Adrenal gland (tissue), 12 donors: ENCODE data around the gene TTLL12. TPM values are rescaled to one million over a fixed set of nuclear protein-coding genes. Genes with fewer than 3 reads are reported as not detected.

Source experiments
- DNase-seq, 7 donors: peaks; one replicate each; pipeline ENCODE4 v3.0.0-alpha.2; 2019 to 2020
- H3K27ac ChIP-seq, 5 donors: fragments of 200-600 bp; sonication (generic) in 4 of 5; 1 replicate in 3 of 5; 2 replicates in 2 of 5; pipeline versions ENCODE4 v1.5.1 to v1.8.0; 2016 to 2020; ENCODE audit warnings: mild to moderate bottlenecking in 1 of 5
- H3K27me3 ChIP-seq: fragments of 200-600 bp; 2 replicates; pipeline ENCODE4 v1.8.0; 2021
- H3K36me3 ChIP-seq, 2 donors: fragments of 200-600 bp; replicated peaks in 1 of 2; 1 replicate in 1 of 2; 2 replicates in 1 of 2; pipeline versions ENCODE4 v1.5.1 to v1.8.0; 2018 to 2022
- H3K4me1 ChIP-seq, 2 donors: fragments of 200-600 bp; replicated peaks in 1 of 2; 1 replicate in 1 of 2; 2 replicates in 1 of 2; pipeline versions ENCODE4 v1.5.1 to v1.8.0; 2018 to 2021
- H3K4me3 ChIP-seq, 4 donors: fragments of 200-600 bp; sonication (generic) in 3 of 4; one replicate each; pipeline ENCODE4 v1.5.1; 2016 to 2018
- H3K9me3 ChIP-seq, 3 donors: fragments of 200-600 bp; sonication (generic) in 1 of 3; replicated peaks in 1 of 3; 1 replicate in 2 of 3; 2 replicates in 1 of 3; pipeline versions ENCODE4 v1.5.1 to v1.8.0; 2016 to 2021
- POLR2A ChIP-seq, 2 donors: fragments of 450-650 bp; IDR thresholded peaks; one replicate each; pipeline ENCODE4 v1.6.1; 2017; ENCODE audit warnings: antibody characterized with exemption in 2 of 2, mild to moderate bottlenecking in 2 of 2, moderate library complexity in 1 of 2
- WGBS, 4 donors: extraction: QIAGEN DNeasy Blood & Tissue Kit in 2 of 4; methylation state at CpG; one replicate each; pipeline versions ENCODE4 v1.1.5 to v1.1.7; 2013 to 2017; 5-methylcytosine and 5-hydroxymethylcytosine counted together
- intact Hi-C, 2 donors: fragments of 100-400 bp; cut with DNase I; formaldehyde crosslinking; loops; one replicate each; pipeline versions ENCODE4 v1.14.1 to v1.15.0; 2022 to 2023
- polyA plus RNA-seq, 3 donors: library from polyadenylated mRNA; stranded (reverse); fragments of 200-250 nt in 2 of 3; fragments of 350-450 nt in 1 of 3; fragmentation: Illumina TruSeq in 1 of 3; extraction: RNeasy Lipid Tissue Mini Kit (QIAGEN cat#74804) in 1 of 3; gene quantifications; one replicate each; pipeline ENCODE4 v1.2.3, GENCODE V29; 2013 to 2014
- total RNA-seq, 9 donors: library from RNA; depleted of rRNA in 4 of 9; stranded (reverse); fragments of >200 nt in 4 of 9; fragments of 120-200 nt in 1 of 9; fragmentation: NEBNext Ultra II Directional in 1 of 9; extraction: Animal tissue kit (Norgen Biotek cat#: 25700) in 1 of 9; gene quantifications; one replicate each; pipeline versions ENCODE4 v1.1.0 to v1.2.4, GENCODE V29; 2013 to 2023
- TF ChIP-seq, protein P1 (sequence below), 6 experiments: fragments of 450-650 bp in 4 of 6; fragments of 200-600 bp in 2 of 6; sonication (generic) in 1 of 6; IDR thresholded peaks; 1 replicate in 5 of 6; 2 replicates in 1 of 6; pipeline versions ENCODE4 v1.5.1 to v1.8.0; 2016 to 2021; ENCODE audit warnings: antibody characterized with exemption in 6 of 6, mild to moderate bottlenecking in 2 of 6, moderate library complexity in 1 of 6
- donor health status: healthy with polysubstance abuse.
- donor health status: Bipolar disorder and iron deficiency.
- donor health status: DM: yes; HTN: yes; CAD: no.
- donor health status: DM: no; HTN: no; CAD: no.
- donor health status: DM: no; HTN: no; CAD: no.
- donor health status: DM: yes; HTN: yes; CAD: no.

The TTLL12 gene
- total and polyA plus RNA-seq, 12 donors = 22.6 to 85.2 (median 59.2) TPM

DNA sequence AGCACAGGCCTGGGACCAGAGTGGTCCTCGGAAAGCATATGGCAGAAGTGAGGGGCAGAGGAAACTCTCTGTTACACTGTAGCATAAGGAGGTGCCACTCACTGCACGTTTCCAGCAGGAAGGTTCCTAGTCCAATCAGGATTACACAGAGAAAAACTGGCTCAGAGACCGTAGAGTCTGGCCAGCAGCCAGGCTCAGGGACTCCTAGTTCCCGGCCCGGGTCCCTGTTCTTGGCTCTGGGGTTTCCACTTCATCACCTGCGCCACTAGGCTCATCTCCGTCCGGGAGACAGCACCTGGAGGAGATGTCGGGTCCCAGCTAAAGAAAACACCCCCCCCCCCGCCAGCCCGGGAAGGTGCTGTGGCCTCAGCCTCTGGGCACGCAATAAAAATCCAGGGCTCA is 1.1 kb downstream of the TTLL12 start:
- peak in 1 of 2 donors; percentile 21 for TF ChIP-seq POLR2A (IDR thresholded peaks at IDR 0.05)
- TF ChIP-seq, protein P1, sequence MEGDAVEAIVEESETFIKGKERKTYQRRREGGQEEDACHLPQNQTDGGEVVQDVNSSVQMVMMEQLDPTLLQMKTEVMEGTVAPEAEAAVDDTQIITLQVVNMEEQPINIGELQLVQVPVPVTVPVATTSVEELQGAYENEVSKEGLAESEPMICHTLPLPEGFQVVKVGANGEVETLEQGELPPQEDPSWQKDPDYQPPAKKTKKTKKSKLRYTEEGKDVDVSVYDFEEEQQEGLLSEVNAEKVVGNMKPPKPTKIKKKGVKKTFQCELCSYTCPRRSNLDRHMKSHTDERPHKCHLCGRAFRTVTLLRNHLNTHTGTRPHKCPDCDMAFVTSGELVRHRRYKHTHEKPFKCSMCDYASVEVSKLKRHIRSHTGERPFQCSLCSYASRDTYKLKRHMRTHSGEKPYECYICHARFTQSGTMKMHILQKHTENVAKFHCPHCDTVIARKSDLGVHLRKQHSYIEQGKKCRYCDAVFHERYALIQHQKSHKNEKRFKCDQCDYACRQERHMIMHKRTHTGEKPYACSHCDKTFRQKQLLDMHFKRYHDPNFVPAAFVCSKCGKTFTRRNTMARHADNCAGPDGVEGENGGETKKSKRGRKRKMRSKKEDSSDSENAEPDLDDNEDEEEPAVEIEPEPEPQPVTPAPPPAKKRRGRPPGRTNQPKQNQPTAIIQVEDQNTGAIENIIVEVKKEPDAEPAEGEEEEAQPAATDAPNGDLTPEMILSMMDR (IDR thresholded peaks at IDR 0.05) = no peak
- WGBS, 4 donors = 8 to 19% (median 15%) methylated on average over 2 to 12 of the region's 12 CpGs
- Histone ChIP-seq H3K27ac (peak overlapping the region in 3 of 5 donors; percentile 71 to 93 (median 84)), H3K27me3 (no peaks in the 10 kb centered on the region), H3K4me3 (peak overlapping the region in 2 of 4 donors; percentile 58 to 61), H3K36me3 (no peaks in the 10 kb centered on the region), H3K9me3 (no peaks in the 10 kb centered on the region), H3K4me1 (peaks cover 21 to 27% of the 10 kb centered on the region in 2 donors)
- intact Hi-C loops = no loop called here
- peak; percentile 66 to 86 (median 74) for DNase-seq

DNA sequence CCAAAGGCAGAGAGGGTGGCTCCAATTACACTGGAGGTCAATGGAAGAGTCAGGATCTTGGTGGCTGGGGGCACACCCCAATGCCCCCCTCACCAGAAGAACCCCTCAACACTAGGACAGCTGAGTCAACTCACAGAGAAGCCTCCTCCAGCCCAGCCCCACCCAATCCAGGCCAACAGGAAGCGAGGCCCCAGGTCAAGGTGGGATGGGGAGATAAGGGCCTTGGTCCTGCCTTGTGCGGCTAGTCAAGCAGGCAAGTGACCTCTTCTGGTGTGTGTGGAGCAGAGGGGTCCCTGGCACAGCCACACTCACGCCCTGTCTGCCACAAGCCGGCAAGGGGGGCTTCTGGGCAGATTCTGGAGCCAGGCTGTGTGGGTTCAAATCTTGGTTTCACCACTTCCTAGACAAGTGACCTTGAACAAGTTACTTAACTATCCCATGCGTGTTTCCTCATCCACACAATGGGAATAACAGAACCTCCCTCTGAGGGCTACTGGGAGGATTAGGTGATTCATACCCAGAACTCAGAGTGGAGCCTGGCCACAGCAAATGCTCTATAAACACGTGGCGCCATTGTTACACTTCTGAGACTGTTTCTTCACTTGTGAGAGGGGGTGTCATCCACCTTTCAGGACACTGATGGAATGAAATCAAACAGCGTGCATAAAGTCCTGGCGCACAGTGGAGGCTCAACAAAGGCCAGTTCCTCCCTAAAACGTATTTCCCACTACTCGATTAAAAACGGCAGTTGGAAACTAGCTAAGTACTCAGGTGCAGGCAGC is 3.2 kb downstream of the TTLL12 start:
- peaks cover 0 to 14% of the 10 kb centered on the region in 2 donors for H3K36me3 ChIP-seq
- peak overlapping the region in 3 of 5 donors; percentile 13 to 80 (median 76) for H3K27ac ChIP-seq
- intact Hi-C loops = no loop called here
- DNase-seq = peak in 2 of 7 donors; percentile 30 to 43
- TF ChIP-seq, protein P1 (IDR thresholded peaks at IDR 0.05) = no peak
- no peak for TF ChIP-seq POLR2A (IDR thresholded peaks at IDR 0.05)
- no peaks in the 10 kb centered on the region for H3K9me3 ChIP-seq
- 42 to 52% (median 48%) methylated on average over 7 to 12 of the region's 12 CpGs for WGBS, 4 donors
- H3K4me1 ChIP-seq = peaks cover 21 to 27% of the 10 kb centered on the region in 2 donors
- no peaks in the 10 kb centered on the region for H3K27me3 ChIP-seq
- no peak overlapping the region for H3K4me3 ChIP-seq

DNA sequence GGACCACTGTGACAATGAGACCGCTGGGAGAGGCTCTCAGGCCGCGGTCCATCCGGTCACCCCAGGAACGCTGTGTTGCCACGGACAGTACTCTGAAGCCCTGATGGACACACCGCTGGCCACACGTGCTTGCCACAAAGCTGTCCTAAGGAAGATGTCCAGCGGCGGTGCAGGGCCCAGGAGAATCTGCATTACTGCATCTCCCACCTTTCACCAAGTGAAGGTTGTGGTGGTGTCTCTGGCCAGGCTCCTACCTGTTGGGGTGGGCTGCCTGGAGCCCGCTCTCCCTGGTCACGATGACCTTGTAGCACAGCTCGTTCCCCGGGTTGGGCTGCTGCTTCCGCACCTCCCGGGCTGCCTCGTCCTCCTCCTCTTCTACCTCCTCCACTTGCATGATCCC is 4.2 kb downstream of the TTLL12 start:
- Histone ChIP-seq H3K4me3 (no peak overlapping the region), H3K36me3 (peaks cover 0 to 17% of the 10 kb centered on the region in 2 donors), H3K27me3 (no peaks in the 10 kb centered on the region), H3K27ac (no peak overlapping the region), H3K9me3 (no peaks in the 10 kb centered on the region), H3K4me1 (peaks cover 21 to 27% of the 10 kb centered on the region in 2 donors)
- no peak for TF ChIP-seq POLR2A (IDR thresholded peaks at IDR 0.05)
- TF ChIP-seq, protein P1 (IDR thresholded peaks at IDR 0.05) = no peak
- intact Hi-C loops = no loop called here
- 77 to 88% (median 86%) methylated on average over 9 to 17 of the region's 17 CpGs for WGBS, 4 donors
- no peak for DNase-seq

DNA sequence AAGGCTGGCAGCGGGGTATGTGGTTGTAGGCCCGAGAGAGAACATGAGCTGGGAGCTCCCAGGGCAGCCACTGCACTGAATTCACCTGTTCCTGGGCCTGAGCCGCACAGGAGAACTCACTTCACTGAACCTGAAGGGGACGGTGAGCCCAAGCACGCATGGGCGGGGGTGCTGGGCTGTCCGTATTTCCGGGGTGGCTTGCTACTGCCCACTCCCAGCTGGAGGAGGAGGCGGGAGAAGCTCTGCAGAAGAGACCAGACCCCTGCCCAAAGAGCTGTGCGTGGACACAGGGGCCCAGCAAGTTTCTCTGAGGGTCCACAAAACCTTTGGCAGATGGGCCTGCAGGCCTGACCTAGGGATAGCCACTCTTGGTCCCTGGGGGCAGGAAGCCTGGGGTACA is 4.8 kb downstream of the TTLL12 start:
- Histone ChIP-seq H3K9me3 (no peaks in the 10 kb centered on the region), H3K27me3 (no peaks in the 10 kb centered on the region), H3K36me3 (peaks cover 0 to 17% of the 10 kb centered on the region in 2 donors), H3K4me3 (no peak overlapping the region), H3K27ac (no peak overlapping the region), H3K4me1 (peaks cover 21 to 27% of the 10 kb centered on the region in 2 donors)
- TF ChIP-seq POLR2A (IDR thresholded peaks at IDR 0.05) = no peak
- DNase-seq = no peak
- 88 to 96% (median 93%) methylated on average over 3 to 10 of the region's 10 CpGs for WGBS, 4 donors
- intact Hi-C loops = no loop called here
